ENCODE measurements around the gene PKDREJ.
"Not testable (repeated sequence)": the region's sequence is repeated elsewhere in the genome, so short reads cannot be mapped to it uniquely, and the experiment has no call there.

The PKDREJ gene

GRCh38 chr22:46288846-46289243 lies 25.7 kb upstream of the PKDREJ start:
- DNase-seq (ENCODE audit: low spot score): no peak

GRCh38 chr22:46287873-46288751 lies 25.0 kb upstream of the PKDREJ start:
- no peak for DNase-seq (ENCODE audit: low spot score)

- no peak for DNase-seq (ENCODE audit: low spot score)
These were observed 24.1 kb upstream of the PKDREJ start for GRCh38 chr22:46286941-46287872.

- DNase-seq (ENCODE audit: low spot score): no peak
These were observed 22.9 kb upstream of the PKDREJ start for GRCh38 chr22:46286006-46286405.

GRCh38 chr22:46281866-46282678 lies 18.9 kb upstream of the PKDREJ start:
- DNase-seq (ENCODE audit: low spot score): no peak

GRCh38 chr22:46280999-46281623 lies 18.0 kb upstream of the PKDREJ start:
- no peak for DNase-seq (ENCODE audit: low spot score)

- DNase-seq (ENCODE audit: low spot score): no peak
These were observed 17.1 kb upstream of the PKDREJ start for GRCh38 chr22:46280063-46280817.

GRCh38 chr22:46278656-46279645 lies 15.8 kb upstream of the PKDREJ start:
- no peak for DNase-seq (ENCODE audit: low spot score)

GRCh38 chr22:46276563-46276962 lies 13.4 kb upstream of the PKDREJ start:
- no peak for DNase-seq (ENCODE audit: low spot score)

- DNase-seq (ENCODE audit: low spot score): no peak
These were observed 12.4 kb upstream of the PKDREJ start for GRCh38 chr22:46275455-46276122.

GRCh38 chr22:46274381-46274780 lies 11.2 kb upstream of the PKDREJ start:
- no peak for DNase-seq (ENCODE audit: low spot score)

GRCh38 chr22:46273432-46274148 lies 10.4 kb upstream of the PKDREJ start:
- DNase-seq (ENCODE audit: low spot score): no peak

GRCh38 chr22:46272762-46273431 lies 9.8 kb upstream of the PKDREJ start:
- no peak for DNase-seq (ENCODE audit: low spot score)

- DNase-seq (ENCODE audit: low spot score): no peak
These were observed 9.1 kb upstream of the PKDREJ start for GRCh38 chr22:46272196-46272595.

- DNase-seq (ENCODE audit: low spot score): no peak
These were observed 6.4 kb upstream of the PKDREJ start for GRCh38 chr22:46269564-46269963.

- peak; percentile 61 for DNase-seq (ENCODE audit: low spot score)
These were observed 4.5 kb upstream of the PKDREJ start, which contains the start of gene TTC38 for GRCh38 chr22:46267431-46268279. TTC38 (plus strand) TSS chr22:46268008; CDS start chr22:46268040, 32 bp downstream.

GRCh38 chr22:46265627-46266026 lies 2.5 kb upstream of the PKDREJ start:
- DNase-seq (ENCODE audit: low spot score): not testable (repeated sequence)
